Middle frontal gyrus (tissue), 1 donor: ENCODE results near the gene RRAS2.

ENCODE experiments used
- DNase-seq: peaks from one replicate; pipeline ENCODE4 v3.0.0-alpha.2; 2015; ENCODE audit warnings: low spot score; ENCODE audit errors: extremely low spot score

RRAS2 gene

GRCh38 chr11:14229472-14229871, 129.5 kb downstream of the RRAS2 start:
- DNase-seq: no peak

- DNase-seq: no peak
Measured at GRCh38 chr11:14228356-14228755, 130.6 kb downstream of the RRAS2 start.
